Uterus (tissue), 4 donors: Measurements from ENCODE around the gene TFAP2B. TPM values are rescaled to one million over a fixed set of nuclear protein-coding genes. Genes with fewer than 3 reads are reported as not detected.

Source experiments
- DNase-seq, 2 donors: peaks; one replicate each; pipeline ENCODE4 v3.0.0-alpha.2; 2019 to 2020
- H3K27ac ChIP-seq, 2 donors: fragments of 200-600 bp; sonication (generic); 1 replicate in 1 of 2; 2 replicates in 1 of 2; pipeline ENCODE4 v1.5.1; 2016 to 2018
- H3K27me3 ChIP-seq, 2 donors: fragments of 200-600 bp; sonication (generic); one replicate each; pipeline ENCODE4 v1.5.1; 2018 to 2019; ENCODE audit warnings: control low read depth in 1 of 2
- H3K36me3 ChIP-seq, 2 donors: fragments of 200-600 bp; sonication (generic); one replicate each; pipeline ENCODE4 v1.5.1; 2019; ENCODE audit warnings: control low read depth in 1 of 2
- H3K4me1 ChIP-seq, 2 donors: fragments of 200-600 bp; sonication (generic); one replicate each; pipeline ENCODE4 v1.5.1; 2018 to 2019; ENCODE audit warnings: control low read depth in 1 of 2
- H3K4me3 ChIP-seq, 2 donors: fragments of 200-600 bp; sonication (generic); 1 replicate in 1 of 2; 2 replicates in 1 of 2; pipeline ENCODE4 v1.5.1; 2018 to 2019; ENCODE audit warnings: mild to moderate bottlenecking in 1 of 2
- H3K9me3 ChIP-seq, 2 donors: fragments of 200-600 bp; sonication (generic); one replicate each; pipeline ENCODE4 v1.5.1; 2019; ENCODE audit warnings: control low read depth in 1 of 2
- CTCF ChIP-seq, 4 experiments: fragments of 200-600 bp in 2 of 4; fragments of 450-650 bp in 2 of 4; sonication (generic) in 2 of 4; IDR thresholded peaks; one replicate each; pipeline ENCODE4 v1.5.1; 2016 to 2019; ENCODE audit warnings: antibody characterized with exemption in 4 of 4, mild to moderate bottlenecking in 2 of 4, moderate library complexity in 1 of 4
- POLR2A ChIP-seq, 2 donors: fragments of 450-650 bp; IDR thresholded peaks; one replicate each; pipeline ENCODE4 v1.6.1; 2016; ENCODE audit warnings: antibody characterized with exemption in 2 of 2, mild to moderate bottlenecking in 1 of 2, moderate library complexity in 1 of 2
- intact Hi-C: fragments of 100-400 bp; cut with DNase I; formaldehyde crosslinking; loops from one replicate; pipeline ENCODE4 v1.15.1; 2023; ENCODE audit warnings: low total_unique reads
- total RNA-seq, 4 donors: library from RNA; depleted of rRNA in 3 of 4; stranded (reverse); fragments of >200 nt in 3 of 4; gene quantifications; one replicate each; pipeline versions ENCODE4 v1.1.0 to v1.2.4, GENCODE V29; 2014 to 2023
- donor health status: DM: yes; HTN: yes; CAD: no.

TFAP2B gene
- total RNA-seq, 4 donors from 2014 or later: 0.41 TPM; not detected in 3

GRCh38 chr6:50850223-50851048 is 31.8 kb downstream of the TFAP2B start:
- H3K9me3 ChIP-seq: no peaks in the 10 kb centered on the region
- TF ChIP-seq POLR2A (IDR thresholded peaks at IDR 0.05): no peak
- TF ChIP-seq CTCF (IDR thresholded peaks at IDR 0.05): no peak
- H3K27me3 ChIP-seq: peaks cover 0 to 42% of the 10 kb centered on the region in 2 donors
- DNase-seq: no peak
- no peaks in the 10 kb centered on the region for H3K36me3 ChIP-seq
- no peak overlapping the region for H3K27ac ChIP-seq
- no peaks in the 10 kb centered on the region for H3K4me1 ChIP-seq
- H3K4me3 ChIP-seq: no peak overlapping the region
- intact Hi-C loops: no loop called here

- Histone ChIP-seq H3K27me3 (peaks cover 0 to 34% of the 10 kb centered on the region in 2 donors), H3K27ac (no peak overlapping the region)
- TF ChIP-seq CTCF (IDR thresholded peaks at IDR 0.05): no peak
- TF ChIP-seq POLR2A (IDR thresholded peaks at IDR 0.05): no peak
Observed at GRCh38 chr6:50851049-50851845, 32.6 kb downstream of the TFAP2B start.

GRCh38 chr6:50853939-50854338 is 35.3 kb downstream of the TFAP2B start:
- no peaks in the 10 kb centered on the region for H3K9me3 ChIP-seq
- intact Hi-C loops: no loop called here
- H3K27ac ChIP-seq: no peak overlapping the region
- no peak overlapping the region for H3K4me3 ChIP-seq
- H3K27me3 ChIP-seq: peaks cover 0 to 16% of the 10 kb centered on the region in 2 donors
- H3K4me1 ChIP-seq: no peaks in the 10 kb centered on the region
- H3K36me3 ChIP-seq: no peaks in the 10 kb centered on the region
- no peak for TF ChIP-seq POLR2A (IDR thresholded peaks at IDR 0.05)
- no peak for TF ChIP-seq CTCF (IDR thresholded peaks at IDR 0.05)
- no peak for DNase-seq

More at GRCh38 chr6:50851049-50851845, 32.6 kb downstream of the TFAP2B start:
- no peak for DNase-seq
- H3K4me3 ChIP-seq: no peak overlapping the region
- intact Hi-C loops: no loop called here
- H3K9me3 ChIP-seq: no peaks in the 10 kb centered on the region
- no peaks in the 10 kb centered on the region for H3K36me3 ChIP-seq
- H3K4me1 ChIP-seq: no peaks in the 10 kb centered on the region

GRCh38 chr6:50861692-50862091 is 43.0 kb downstream of the TFAP2B start:
- no peak for DNase-seq
- Histone ChIP-seq H3K4me3 (no peak overlapping the region), H3K36me3 (no peaks in the 10 kb centered on the region), H3K27ac (no peak overlapping the region), H3K27me3 (no peaks in the 10 kb centered on the region), H3K9me3 (no peaks in the 10 kb centered on the region), H3K4me1 (no peaks in the 10 kb centered on the region)
- TF ChIP-seq POLR2A (IDR thresholded peaks at IDR 0.05) (no peak), CTCF (IDR thresholded peaks at IDR 0.05) (no peak)
- intact Hi-C loops: no loop called here

- no peak for DNase-seq
- intact Hi-C loops: no loop called here
Observed at GRCh38 chr6:50862176-50862575, 43.5 kb downstream of the TFAP2B start.

More at GRCh38 chr6:50862176-50862575, 43.5 kb downstream of the TFAP2B start:
- TF ChIP-seq CTCF (IDR thresholded peaks at IDR 0.05) (no peak), POLR2A (IDR thresholded peaks at IDR 0.05) (no peak)
- Histone ChIP-seq H3K27ac (no peak overlapping the region), H3K9me3 (no peaks in the 10 kb centered on the region), H3K36me3 (no peaks in the 10 kb centered on the region), H3K27me3 (no peaks in the 10 kb centered on the region), H3K4me1 (no peaks in the 10 kb centered on the region), H3K4me3 (no peak overlapping the region)
